ENCODE results near the gene SNCAIP. TPM values are rescaled to one million over a fixed set of nuclear protein-coding genes. Genes with fewer than 3 reads are reported as not detected.

The SNCAIP gene
- total RNA-seq, 1 experiment from 2014 or later = 0.21 TPM

DNA sequence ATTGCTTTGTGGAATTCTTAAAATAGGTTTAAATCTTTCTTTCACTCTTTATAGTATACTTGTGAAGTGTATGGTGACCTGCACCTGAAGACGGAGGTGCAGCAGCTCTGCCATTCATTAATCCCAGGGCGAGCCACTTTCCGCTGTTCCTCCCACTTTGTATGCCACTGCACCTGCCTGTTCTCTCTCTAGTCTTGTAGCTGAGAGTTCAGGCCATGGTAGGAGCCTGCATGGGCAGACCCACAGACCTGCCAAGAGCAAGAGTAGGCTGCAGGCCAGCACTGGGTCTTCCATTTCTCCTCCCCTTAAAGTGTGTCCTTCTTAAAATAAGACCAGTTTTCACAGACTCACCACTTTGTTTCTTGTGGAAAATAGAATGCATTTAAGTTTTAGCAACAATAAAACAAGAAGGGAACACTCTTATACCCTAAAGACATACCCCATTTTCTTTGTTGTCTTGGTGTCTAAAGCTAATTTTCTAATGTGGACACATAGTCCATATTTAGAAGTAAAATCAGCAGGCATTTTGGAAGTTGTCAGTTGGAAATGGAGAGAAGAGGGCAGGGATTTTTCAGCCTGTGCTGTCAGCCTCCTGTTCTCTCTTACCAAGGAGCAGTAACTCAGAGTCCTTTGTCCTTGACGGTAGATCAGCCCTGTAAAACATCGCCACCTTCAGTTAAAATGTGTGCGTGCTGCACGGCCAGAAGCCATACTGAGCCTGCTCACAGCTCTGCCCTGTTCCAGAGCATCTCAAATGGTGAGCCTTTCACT is 103.2 kb downstream of the SNCAIP start:
- H3K36me3 Mint-ChIP-seq (ENCODE audit: insufficient read depth, unreplicated experiment) = no peaks in the 10 kb centered on the region
- peaks cover 6% of the 10 kb centered on the region for H3K4me1 Mint-ChIP-seq (ENCODE audit: insufficient read depth, unreplicated experiment)
- no peak overlapping the region for H3K4me3 Mint-ChIP-seq (ENCODE audit: unreplicated experiment)
- H3K9me3 Mint-ChIP-seq (ENCODE audit: unreplicated experiment) = no peaks in the 10 kb centered on the region
- H3K27me3 Mint-ChIP-seq (ENCODE audit: insufficient read depth, unreplicated experiment) = peaks cover 17% of the 10 kb centered on the region
- DNase-seq (ENCODE audit: unreplicated experiment) = peak; percentile 86
- BruUV-seq (replicated peaks) = no TSS peak
- ChIA-PET CTCF (interaction anchor here (0.5 to 8.5 kb wide), 36 partner anchors 8 to 1079 kb away, joined by 3 to 402 read pairs (median 4); no protein-coding TSS in a partner anchor), POLR2A (interaction anchor here (0.7 to 2.1 kb wide), 8 partner anchors 8 to 444 kb away, joined by 3 to 11 read pairs (median 3); no protein-coding TSS in a partner anchor)
- intact Hi-C loops (cut with micrococcal nuclease) = loop anchor here (1.0 to 2.0 kb wide), 3 partner anchors 219 to 448 kb away; no protein-coding TSS in a partner anchor
- no peak overlapping the region for H3K27ac Mint-ChIP-seq (ENCODE audit: low read depth, unreplicated experiment)
- TF ChIP-seq, protein P1, sequence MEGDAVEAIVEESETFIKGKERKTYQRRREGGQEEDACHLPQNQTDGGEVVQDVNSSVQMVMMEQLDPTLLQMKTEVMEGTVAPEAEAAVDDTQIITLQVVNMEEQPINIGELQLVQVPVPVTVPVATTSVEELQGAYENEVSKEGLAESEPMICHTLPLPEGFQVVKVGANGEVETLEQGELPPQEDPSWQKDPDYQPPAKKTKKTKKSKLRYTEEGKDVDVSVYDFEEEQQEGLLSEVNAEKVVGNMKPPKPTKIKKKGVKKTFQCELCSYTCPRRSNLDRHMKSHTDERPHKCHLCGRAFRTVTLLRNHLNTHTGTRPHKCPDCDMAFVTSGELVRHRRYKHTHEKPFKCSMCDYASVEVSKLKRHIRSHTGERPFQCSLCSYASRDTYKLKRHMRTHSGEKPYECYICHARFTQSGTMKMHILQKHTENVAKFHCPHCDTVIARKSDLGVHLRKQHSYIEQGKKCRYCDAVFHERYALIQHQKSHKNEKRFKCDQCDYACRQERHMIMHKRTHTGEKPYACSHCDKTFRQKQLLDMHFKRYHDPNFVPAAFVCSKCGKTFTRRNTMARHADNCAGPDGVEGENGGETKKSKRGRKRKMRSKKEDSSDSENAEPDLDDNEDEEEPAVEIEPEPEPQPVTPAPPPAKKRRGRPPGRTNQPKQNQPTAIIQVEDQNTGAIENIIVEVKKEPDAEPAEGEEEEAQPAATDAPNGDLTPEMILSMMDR (IDR thresholded peaks at IDR 0.05; ENCODE audit: unreplicated experiment) = peak; percentile 87

DNA sequence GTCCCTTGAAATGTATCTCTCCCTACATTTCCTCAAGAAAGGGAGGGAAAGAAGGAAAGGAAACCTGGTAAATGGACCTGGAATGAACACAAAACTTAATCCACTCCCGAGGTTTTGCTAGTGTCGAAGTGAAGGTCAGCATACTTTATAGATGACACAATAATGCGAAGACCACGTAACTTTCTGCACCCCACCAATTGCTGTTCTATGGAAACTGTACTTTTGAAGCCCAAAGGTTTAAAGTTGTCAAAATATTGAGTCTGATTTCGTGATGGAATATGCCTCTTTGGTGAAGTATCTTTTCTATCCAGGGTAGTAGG is 103.7 kb downstream of the SNCAIP start:
- intact Hi-C loops (cut with micrococcal nuclease) = loop anchor here (1.0 to 2.0 kb wide), 3 partner anchors 219 to 448 kb away; no protein-coding TSS in a partner anchor
- BruUV-seq (replicated peaks) = no TSS peak
- H3K9me3 Mint-ChIP-seq (ENCODE audit: unreplicated experiment) = no peaks in the 10 kb centered on the region
- peaks cover 6% of the 10 kb centered on the region for H3K4me1 Mint-ChIP-seq (ENCODE audit: insufficient read depth, unreplicated experiment)
- no peak overlapping the region for H3K27ac Mint-ChIP-seq (ENCODE audit: low read depth, unreplicated experiment)
- no peak for DNase-seq (ENCODE audit: unreplicated experiment)
- H3K27me3 Mint-ChIP-seq (ENCODE audit: insufficient read depth, unreplicated experiment) = peaks cover 17% of the 10 kb centered on the region
- H3K36me3 Mint-ChIP-seq (ENCODE audit: insufficient read depth, unreplicated experiment) = no peaks in the 10 kb centered on the region
- TF ChIP-seq, protein P1 (IDR thresholded peaks at IDR 0.05; ENCODE audit: unreplicated experiment) = no peak
- CTCF ChIA-PET = interaction anchor here (0.5 to 8.5 kb wide), 30 partner anchors 9 to 1836 kb away, joined by 3 to 402 read pairs (median 4); no protein-coding TSS in a partner anchor
- no peak overlapping the region for H3K4me3 Mint-ChIP-seq (ENCODE audit: unreplicated experiment)
- POLR2A ChIA-PET = interaction anchor here (0.8 to 2.1 kb wide), 6 partner anchors 8 to 445 kb away, joined by 3 to 11 read pairs (median 4); no protein-coding TSS in a partner anchor

DNA sequence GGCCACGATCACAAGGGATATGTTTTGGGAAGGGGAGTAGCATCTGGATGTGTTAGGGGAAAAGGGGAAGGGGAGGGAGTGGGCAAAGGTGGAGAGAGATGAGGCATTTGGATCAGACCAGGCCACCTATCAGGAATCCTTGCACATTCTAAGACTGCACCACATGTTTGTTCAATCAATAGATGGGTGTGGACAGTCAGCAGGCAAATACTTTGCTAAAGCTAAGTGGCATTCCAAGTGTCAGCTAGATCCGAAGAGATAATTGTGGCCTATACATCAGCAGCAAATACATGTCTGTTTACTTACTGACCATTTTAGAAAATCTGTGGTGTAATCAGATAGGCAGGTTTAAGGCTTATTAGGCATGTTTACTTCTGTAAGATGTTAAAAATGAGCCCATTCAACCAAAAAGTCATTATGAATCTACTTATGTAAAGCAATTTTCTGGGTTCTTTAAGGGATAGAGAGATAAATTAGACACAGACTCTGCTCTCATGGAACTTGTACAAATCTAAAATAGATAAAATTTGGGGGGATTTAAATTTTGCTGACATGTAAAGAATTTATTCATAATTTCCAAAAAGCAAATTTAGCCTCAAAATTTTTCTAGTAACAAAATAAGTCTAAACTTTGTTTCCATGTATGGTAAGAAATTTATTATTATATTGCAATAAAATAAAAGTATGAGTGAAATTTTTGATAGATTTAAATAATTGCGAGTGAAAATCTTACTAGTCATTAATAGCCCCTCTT is 107.3 kb downstream of the SNCAIP start:
- H3K9me3 Mint-ChIP-seq (ENCODE audit: unreplicated experiment) = no peaks in the 10 kb centered on the region
- no TSS peak for BruUV-seq (replicated peaks)
- no peak overlapping the region for H3K4me3 Mint-ChIP-seq (ENCODE audit: unreplicated experiment)
- intact Hi-C loops (cut with micrococcal nuclease) = no loop called here
- H3K4me1 Mint-ChIP-seq (ENCODE audit: insufficient read depth, unreplicated experiment) = no peaks in the 10 kb centered on the region
- ChIA-PET CTCF (interaction anchor here (1.3 kb wide), 1 partner anchor 223 kb away, joined by 3 read pairs; no protein-coding TSS in a partner anchor), POLR2A (interaction anchor here (0.7 to 0.9 kb wide), 2 partner anchors 18 to 229 kb away, joined by 3 read pairs; no protein-coding TSS in a partner anchor)
- no peak for DNase-seq (ENCODE audit: unreplicated experiment)
- no peaks in the 10 kb centered on the region for H3K36me3 Mint-ChIP-seq (ENCODE audit: insufficient read depth, unreplicated experiment)
- TF ChIP-seq, protein P1 (IDR thresholded peaks at IDR 0.05; ENCODE audit: unreplicated experiment) = no peak
- H3K27me3 Mint-ChIP-seq (ENCODE audit: insufficient read depth, unreplicated experiment) = no peaks in the 10 kb centered on the region
- H3K27ac Mint-ChIP-seq (ENCODE audit: low read depth, unreplicated experiment) = no peak overlapping the region

DNA sequence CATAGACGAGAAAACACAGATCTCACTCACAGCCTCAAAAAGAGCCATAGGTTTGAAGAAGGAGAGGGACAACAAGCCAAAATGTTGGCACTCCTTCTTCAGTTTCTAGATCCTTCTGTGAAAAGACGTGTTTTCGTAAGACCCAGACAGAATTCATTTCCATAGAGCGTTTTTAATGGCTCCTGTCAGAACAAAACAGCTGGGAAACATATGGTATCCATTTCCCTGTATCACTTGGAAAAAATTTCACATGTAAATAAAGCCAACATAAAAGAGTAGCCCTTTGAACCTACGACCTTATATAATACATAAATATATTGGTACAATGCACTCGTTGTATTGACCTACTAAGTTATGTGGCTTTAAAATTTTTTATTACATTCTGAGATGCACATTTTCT is 108.1 kb downstream of the SNCAIP start:
- H3K4me3 Mint-ChIP-seq (ENCODE audit: unreplicated experiment) = no peak overlapping the region

More for the DNA sequence above, 108.1 kb downstream of the SNCAIP start:
- Mint-ChIP-seq H3K36me3 (ENCODE audit: insufficient read depth, unreplicated experiment) (no peaks in the 10 kb centered on the region), H3K27ac (ENCODE audit: low read depth, unreplicated experiment) (no peak overlapping the region), H3K27me3 (ENCODE audit: insufficient read depth, unreplicated experiment) (no peaks in the 10 kb centered on the region), H3K4me1 (ENCODE audit: insufficient read depth, unreplicated experiment) (no peaks in the 10 kb centered on the region), H3K9me3 (ENCODE audit: unreplicated experiment) (no peaks in the 10 kb centered on the region)
- CTCF ChIA-PET = interaction anchor here (0.7 to 1.3 kb wide), 3 partner anchors 20 to 225 kb away, joined by 3 to 4 read pairs (median 3); no protein-coding TSS in a partner anchor
- no peak for DNase-seq (ENCODE audit: unreplicated experiment)
- intact Hi-C loops (cut with micrococcal nuclease) = no loop called here
- TF ChIP-seq, protein P1 (IDR thresholded peaks at IDR 0.05; ENCODE audit: unreplicated experiment) = no peak
- no TSS peak for BruUV-seq (replicated peaks)
- POLR2A ChIA-PET = interaction anchor here (0.7 to 0.9 kb wide), 2 partner anchors 18 to 230 kb away, joined by 3 read pairs; no protein-coding TSS in a partner anchor
